ENCODE results near the gene VAX1.
"Not testable (repeated sequence)": the region's sequence is repeated elsewhere in the genome, so short reads cannot be mapped to it uniquely, and the experiment has no call there.

The VAX1 gene

GRCh38 chr10:117137911-117138642 is at the start of gene VAX1:
Gene VAX1 (minus strand): TSS chr10:117138270. CDS start chr10:117138056, 214 bp downstream.
- no peak for DNase-seq (ENCODE audit: low spot score)

GRCh38 chr10:117186832-117187615 is 49.0 kb upstream of the VAX1 start:
- peak; percentile 72 for DNase-seq (ENCODE audit: low spot score)

GRCh38 chr10:117185817-117186216 is 47.7 kb upstream of the VAX1 start:
- not testable (repeated sequence) for DNase-seq (ENCODE audit: low spot score)

- no peak for DNase-seq (ENCODE audit: low spot score)
These were observed 46.8 kb upstream of the VAX1 start for GRCh38 chr10:117184821-117185220.

GRCh38 chr10:117184296-117184695 is 46.2 kb upstream of the VAX1 start:
- DNase-seq (ENCODE audit: low spot score): no peak

GRCh38 chr10:117178190-117178589 is 40.1 kb upstream of the VAX1 start:
- no peak for DNase-seq (ENCODE audit: low spot score)

GRCh38 chr10:117175901-117176534 is 37.9 kb upstream of the VAX1 start:
- peak; percentile 81 for DNase-seq (ENCODE audit: low spot score)

GRCh38 chr10:117175215-117175900 is 37.3 kb upstream of the VAX1 start:
- DNase-seq (ENCODE audit: low spot score): no peak

- peak; percentile 84 for DNase-seq (ENCODE audit: low spot score)
These were observed 36.6 kb upstream of the VAX1 start for GRCh38 chr10:117174439-117175214.

- peak; percentile 20 for DNase-seq (ENCODE audit: low spot score)
These were observed 32.2 kb upstream of the VAX1 start for GRCh38 chr10:117170244-117170643.

- DNase-seq (ENCODE audit: low spot score): no peak
These were observed 31.4 kb upstream of the VAX1 start for GRCh38 chr10:117169480-117169879.

GRCh38 chr10:117168729-117169128 is 30.7 kb upstream of the VAX1 start:
- no peak for DNase-seq (ENCODE audit: low spot score)

- DNase-seq (ENCODE audit: low spot score): no peak
These were observed 30.0 kb upstream of the VAX1 start for GRCh38 chr10:117167789-117168674.

GRCh38 chr10:117167346-117167788 is 29.3 kb upstream of the VAX1 start:
- DNase-seq (ENCODE audit: low spot score): no peak

GRCh38 chr10:117166418-117167345 is 28.6 kb upstream of the VAX1 start:
- DNase-seq (ENCODE audit: low spot score): no peak

GRCh38 chr10:117165538-117166417 is 27.7 kb upstream of the VAX1 start:
- no peak for DNase-seq (ENCODE audit: low spot score)

GRCh38 chr10:117164592-117165537 is 26.8 kb upstream of the VAX1 start:
- no peak for DNase-seq (ENCODE audit: low spot score)

Data from RKO (cell line).